GM19467 (cell line): Measurements from ENCODE around the gene NAT8L.

Experiments used
- ATAC-seq: cut with Tn5 transposase; IDR thresholded peaks from one replicate; pipeline ENCODE4 v1.9.1; 2021; ENCODE audit warnings: mild to moderate bottlenecking, moderate library complexity; ENCODE audit not compliant: unreplicated experiment

Gene NAT8L

DNA sequence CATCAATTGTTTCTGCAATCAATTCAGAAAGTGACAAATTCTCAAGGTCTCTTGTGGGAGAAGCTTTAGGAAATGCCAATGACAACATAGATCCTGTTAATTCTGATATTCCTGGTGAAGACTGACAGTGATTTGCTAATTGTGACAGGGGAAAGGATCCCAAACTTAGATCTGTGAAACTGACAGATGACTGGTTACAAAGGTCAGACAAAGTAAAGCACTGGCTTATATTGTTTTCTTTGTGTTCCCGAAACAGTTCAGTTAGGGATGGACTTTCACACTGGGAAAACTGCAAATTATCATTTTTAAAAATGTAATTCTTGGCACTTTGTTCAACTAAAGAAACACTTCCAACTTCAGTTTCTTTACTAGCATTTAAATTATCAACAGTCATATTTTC is 30.1 kb downstream of the NAT8L start:
- no peak for ATAC-seq

DNA sequence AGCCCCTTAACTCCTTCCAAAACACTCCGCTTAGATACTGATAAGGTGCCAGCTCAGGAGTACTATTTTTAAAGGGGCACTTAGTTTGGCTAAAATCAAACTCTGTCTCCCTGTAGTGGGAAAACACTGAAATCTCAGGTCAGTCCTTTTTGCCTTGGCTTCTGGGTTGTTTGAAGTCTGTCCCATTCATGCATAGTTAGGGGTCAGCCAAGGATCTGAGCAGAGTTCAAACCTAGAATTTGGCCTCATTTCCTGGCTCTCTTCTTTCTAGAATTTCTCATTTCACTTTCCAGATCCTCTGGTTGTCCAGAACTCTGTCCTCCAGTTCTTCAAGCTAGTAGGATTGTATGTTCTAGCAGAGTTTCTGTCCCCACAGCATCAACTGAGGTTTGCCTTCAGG is 31.5 kb downstream of the NAT8L start:
- ATAC-seq = no peak

DNA sequence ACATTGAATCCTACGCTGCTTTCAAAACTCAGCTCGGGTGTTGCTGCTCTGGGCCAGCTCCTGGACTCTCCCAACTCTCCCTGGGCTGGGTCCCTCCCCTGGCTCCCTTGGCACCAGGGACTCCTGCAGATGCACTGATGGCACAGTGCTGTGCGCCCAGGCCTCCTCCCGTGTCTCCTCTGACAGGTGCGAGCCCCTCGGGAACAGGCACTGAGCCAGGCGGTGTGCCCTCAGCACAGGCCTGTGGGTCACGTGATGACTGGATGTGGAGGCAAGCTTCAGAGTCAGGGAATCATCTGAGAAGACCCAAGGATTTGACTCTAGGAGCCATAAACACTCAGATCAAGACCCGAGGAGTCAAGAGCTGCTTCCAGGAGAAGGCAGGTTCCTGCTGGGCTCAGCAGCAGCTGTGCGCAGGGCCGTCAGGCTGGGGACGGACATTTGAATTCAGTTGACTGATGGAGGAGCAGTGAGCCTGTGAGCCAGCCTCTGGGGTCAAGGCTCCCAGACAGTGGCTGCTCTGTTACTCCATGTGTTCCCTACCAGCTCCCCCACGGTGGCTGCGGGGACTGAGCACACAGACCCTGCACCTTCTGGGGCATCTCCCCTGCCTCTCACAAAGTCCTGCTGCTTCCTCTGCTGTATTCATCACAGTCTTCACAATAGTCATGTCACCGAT is 33.0 kb downstream of the NAT8L start:
- no peak for ATAC-seq

DNA sequence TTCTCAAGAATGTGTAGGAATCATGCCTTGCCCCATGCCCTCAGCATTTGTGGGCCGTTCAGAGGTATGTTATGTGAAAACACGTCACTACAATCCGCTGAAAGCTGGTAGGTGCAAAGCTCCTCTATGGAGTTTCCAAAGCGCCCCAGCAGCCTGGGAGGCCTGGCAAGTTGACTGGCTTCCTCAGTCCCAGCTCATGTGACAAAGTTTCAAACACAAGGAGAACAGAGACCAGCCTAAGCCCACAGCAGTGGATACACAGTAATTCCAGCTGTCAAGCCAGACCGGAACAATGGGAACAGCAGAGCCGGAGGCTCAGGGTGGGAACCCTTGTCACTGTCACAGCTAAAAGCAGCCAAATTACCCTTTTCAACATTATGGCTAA is 33.5 kb downstream of the NAT8L start:
- no peak for ATAC-seq

DNA sequence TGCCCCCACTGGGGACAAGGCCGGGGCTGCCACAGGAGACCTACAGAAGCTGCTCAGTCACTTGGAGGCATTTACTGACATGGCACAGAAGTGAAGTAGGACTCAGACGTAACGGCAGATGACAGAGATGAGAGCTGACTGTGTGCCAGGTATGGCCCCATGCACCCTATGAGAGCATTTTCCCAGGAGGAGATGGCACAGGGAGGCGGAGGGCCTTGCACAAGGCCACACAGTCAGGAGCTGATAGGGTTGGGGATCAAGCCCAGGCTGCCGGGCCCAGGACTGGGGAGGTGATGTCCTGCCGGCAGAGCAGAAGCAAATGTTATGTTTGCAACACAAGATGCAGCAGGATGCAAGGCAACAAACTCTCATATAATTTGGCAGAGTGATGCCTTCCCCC is 34.1 kb downstream of the NAT8L start:
- ATAC-seq = no peak

DNA sequence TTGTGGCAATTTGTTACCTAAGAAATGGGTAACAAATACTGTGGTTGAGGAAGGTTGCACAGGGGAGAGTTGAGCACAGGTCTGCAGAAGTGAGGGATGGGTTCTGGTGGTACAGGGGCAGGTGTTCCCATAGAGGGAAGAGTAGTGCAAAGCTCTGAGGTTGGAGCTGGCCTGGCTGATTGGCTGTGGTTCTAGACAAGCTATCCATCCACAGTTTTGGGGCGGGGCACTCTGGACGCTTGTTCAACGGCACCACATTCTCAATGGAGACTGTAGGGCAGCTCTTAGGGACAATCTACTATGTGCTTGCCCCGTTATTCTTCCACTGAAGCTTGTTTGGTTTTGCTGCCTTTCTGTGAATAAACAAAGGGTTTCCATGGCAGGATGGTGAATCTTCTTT is 35.4 kb downstream of the NAT8L start:
- ATAC-seq = no peak

DNA sequence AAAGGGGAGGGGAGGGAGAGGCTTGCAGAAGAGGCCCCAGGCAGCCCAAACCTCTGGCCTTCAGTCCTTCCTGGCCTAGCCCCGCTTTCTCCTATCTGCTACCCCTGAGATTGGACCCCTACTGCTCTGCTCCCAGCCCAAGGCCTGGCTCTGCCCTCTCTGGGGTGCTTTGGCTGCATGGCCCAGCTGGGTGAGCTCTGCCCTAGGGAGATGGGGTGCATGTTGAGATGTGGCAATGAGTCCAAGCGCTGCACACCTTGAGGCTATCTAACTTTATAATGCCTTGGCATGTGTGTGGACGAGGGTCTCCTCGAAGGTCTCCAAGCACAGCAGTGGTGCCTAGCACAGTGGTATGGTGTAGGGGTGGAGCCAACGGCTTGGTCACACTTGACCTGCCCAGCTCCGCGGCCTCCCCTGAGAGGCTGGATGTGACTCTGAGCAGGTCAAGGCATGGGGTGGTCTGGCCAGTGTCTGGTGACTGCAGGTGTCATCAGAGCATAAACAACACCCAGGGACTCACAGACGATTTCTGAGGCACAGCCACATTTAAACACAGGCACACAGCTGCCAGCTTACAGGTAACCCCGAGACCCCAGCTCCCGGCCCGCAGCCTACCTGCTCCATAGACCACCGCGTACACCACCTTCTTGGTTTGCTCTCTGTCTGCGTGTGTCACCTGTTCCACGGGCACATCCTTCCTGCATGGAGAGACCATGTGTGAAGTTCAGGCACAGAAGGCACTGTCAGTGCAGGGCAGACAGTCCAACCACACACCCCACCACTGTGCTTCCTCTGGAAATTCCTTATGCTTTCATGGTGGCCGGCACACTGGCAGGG is 36.3 kb downstream of the NAT8L start:
- no peak for ATAC-seq

DNA sequence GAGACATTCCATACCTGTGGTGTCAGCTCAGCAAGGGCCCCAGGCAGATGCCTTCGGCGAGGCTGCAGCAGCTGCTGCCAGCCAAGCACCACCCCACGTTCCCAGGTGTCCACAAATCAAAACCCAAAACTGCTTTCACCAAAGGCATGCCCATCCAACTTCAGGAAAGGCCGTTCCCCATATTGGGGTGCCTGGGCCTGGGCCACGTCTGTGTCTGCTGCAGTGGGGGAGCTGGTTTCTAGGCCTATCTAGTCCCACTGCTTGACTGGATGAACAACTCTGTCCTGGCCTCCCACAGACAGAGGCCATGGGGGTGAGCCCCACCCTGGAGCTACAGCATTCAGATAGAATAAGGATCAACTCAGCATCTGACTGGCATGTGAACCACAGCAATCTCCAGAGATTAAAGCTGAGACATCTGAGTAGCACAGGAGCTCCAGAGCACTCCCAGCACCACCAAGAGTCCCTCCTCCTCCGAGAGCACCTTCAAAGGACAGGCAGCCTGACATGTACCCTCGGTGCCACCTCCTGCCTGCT is 37.0 kb downstream of the NAT8L start:
- ATAC-seq = no peak

DNA sequence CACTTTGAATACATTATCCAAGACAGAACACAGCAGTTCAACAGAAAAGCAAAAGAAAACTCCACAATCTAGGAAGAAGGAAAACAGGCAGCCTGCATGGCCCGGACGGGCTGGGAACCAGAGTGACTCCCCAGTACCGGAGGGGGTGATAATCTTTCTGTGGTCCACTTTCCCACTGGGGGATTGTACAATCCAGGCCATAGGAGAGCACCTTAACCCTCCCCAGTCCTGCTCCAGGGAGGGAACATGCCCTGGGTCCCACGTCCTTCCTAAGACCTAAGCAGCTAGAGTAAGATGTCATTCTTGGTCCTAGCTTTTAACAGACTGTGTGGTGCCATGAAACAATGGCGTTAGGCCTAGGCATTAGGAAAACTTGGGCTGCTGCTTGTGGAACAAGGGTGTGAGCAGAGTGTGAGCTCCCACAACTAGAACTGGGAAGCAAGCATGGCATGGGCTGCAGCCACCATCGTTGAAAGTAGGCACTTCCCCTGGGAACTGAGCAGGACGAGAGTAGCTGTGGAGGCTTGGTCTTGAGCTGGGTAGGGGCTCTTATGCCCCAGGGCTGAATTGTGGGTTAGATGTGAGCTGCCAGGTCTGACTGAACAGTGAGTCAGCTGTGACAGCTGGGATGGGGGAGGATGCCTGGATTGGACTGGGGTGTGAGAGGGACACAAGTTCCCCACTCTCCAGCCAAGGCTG is 42.4 kb downstream of the NAT8L start:
- no peak for ATAC-seq

DNA sequence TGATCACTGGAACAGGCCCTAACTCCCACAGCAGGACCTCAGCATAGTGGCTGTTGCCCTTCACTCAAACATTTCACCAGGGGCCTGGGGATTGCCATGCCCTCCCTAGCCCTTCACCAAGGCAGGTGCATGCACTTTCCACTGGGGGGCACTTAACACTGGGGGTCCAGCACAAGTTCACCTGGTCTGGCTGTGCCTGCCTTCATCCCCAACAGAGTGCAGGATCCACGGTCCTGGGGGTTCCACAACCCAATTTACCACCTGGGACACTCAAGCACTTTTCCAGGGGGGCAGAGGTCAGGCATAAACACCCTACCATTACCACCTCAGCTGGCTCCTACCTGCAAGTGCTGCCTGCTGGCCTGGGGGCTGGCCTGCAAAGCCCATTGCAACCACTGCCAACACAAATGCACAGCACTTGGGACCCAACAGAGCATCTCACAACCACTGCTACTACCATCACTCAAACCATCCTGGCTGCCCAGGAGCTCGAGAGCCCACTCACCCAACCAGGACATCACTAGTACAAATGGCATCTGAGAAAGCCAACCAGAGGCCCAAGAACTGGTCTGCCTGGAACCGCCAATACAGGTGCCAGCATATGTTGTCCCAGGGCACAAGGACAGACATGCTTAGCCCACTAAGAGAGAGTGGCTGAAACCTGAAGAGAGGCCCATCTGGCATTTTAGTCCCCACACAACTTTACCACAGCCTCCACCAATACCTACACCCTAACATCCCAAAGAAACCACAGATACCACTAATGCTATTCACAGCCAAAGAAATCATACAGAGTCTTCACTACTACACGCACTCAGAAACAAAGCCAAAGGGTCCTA is 43.1 kb downstream of the NAT8L start:
- ATAC-seq = no peak

DNA sequence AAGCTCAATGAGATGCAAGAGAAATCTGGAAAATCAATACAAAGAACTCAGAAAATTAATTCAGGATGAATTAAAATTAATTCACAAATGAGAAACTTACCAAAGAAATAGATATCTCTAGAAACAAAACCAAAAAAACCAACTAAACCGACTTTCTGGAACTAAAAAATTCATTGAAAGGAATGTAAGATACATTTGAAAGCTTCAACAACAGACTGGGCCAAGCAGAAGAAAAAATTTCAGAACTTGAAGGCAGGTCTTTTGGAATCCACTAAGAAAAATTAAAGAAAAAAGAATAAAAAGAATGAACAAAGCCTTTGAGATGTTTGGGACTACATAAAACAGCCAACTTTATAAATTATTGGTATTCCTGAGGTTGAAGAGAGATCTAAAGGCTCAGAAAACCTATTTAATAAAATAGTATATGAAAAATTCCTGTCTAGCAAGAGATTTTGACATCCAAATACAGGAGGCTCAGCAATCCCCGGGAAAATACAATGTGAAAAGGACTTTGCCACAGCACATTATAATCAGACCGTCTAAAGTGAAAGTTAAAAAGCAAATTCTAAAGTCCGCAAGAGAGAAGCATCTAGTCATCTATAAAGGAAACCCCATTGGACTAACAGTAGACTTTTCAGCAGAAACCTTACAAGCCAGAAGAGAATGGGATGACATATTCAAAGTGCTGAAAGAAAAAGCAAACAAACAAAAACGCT is 44.2 kb downstream of the NAT8L start:
- no peak for ATAC-seq

DNA sequence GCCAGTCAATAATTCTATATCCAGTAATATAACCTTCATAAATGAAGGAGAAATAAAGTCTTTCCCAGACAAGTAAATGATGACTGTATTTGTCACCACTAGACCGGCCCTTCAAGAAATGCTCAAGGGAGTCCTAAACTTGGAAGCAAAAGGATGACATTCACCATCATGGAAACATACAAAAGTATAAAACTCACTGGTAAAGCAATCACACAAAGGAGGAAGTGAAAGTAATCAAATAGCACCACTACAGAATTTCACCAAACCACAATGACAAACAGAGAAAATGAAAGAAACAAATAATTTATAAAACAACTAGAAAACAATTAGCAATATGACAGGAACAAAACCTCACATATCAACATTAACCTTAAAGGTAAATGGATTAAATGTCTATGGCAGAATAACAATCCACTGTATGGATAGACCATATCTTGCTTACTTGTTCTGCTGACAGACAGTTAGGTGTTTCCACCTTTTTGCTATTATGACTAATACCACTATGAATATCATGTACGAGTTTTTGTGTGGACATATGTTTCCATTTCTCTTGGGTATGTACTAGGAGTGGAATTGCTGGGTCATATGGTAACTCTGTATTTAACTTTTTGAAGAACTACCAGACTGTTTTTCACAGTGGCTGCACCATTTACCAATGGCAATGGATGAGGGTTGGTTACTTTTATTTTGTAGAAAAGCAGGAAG is 44.9 kb downstream of the NAT8L start:
- ATAC-seq = no peak

DNA sequence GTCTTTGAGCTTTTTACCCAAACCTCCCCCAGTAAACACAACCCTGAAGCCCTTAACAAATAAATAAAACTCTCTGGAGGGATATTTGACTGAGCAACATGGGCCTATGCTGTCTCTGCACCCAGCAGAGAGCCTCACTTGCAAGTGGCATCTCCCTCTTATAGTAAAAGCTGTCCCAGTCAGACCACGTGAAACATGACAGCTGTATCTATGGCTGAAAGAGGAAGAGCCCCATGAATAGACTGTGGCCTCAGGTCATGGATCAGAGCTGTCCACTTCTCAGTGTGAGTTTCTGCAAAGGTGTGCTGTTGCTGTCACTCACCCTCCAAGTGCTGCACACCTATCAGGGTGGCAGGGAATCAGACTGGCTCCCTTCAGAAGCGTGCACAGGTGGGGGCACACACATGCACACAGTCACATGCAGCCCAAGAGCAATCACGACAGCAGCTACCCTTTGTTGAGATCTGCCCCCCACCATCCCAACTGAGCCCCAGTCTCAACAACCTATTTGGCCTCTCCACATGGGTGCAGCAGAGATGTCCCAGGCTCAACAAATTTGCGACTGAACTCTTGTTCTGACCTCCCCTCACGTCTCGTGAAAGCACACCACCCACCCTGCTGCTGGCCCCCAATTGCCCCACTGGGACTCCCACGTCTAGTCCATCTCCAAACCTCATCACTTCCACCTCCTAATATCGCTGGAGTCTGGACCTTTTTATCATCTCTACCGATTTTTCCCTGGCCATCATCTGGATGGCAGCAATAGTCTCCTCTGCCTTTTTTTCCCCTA is 45.6 kb downstream of the NAT8L start:
- ATAC-seq = no peak

DNA sequence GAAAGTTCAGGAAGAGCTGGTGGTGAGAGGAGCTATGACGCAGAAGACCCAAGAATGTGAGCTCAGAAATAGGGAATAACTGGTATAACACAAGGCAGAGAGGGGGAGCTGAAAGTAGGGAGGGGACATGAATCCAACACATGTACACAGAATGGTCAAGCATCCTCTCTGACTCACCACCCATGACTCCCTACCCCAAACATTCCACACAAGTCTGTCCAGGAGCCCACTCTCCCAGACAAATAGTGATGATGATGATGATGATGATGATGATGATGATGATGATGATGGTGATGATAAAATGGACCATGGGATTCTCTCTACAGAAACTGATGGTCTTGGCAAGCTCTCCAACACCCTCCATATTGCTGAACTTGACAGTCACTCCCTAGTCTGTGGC is 46.4 kb downstream of the NAT8L start:
- no peak for ATAC-seq

DNA sequence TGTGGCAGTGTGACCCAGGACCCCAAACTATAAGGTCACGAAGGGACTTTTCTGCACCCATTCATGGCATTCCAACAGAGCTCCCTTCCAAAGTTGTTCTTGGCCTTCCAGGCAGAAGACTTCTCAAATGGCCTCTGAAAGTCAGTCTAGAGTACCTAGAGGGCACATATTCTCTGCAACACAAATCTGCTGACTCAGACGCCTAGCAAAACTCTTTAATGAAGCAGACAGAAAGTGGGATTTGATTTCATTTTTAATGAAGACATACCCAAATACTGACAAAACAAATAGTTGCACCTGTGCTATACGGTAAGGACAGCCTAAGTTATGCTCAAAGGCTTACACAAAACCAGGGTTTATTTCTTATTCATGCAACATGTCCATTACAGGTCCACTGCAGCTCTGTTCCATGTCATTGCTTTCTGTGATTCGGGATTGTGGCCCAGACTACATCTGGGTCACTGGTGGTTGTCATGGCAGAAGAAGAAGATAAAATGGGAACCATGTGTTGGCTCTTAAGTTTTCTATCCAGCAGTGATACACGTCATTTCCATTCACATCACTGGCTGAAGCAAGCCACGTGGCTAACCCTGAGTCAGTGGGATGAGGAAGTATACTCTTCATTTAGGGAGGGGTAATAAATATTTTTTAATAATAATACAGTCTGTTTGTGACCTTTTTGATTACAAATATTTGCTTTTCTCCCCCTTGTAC is 57.7 kb downstream of the NAT8L start:
- ATAC-seq = no peak
